ENCODE measurements around the gene COG6.

COG6 gene

GRCh38 chr13:39740761-39741160, 85.3 kb downstream of the COG6 start:
- TF ChIP-seq, protein P1, sequence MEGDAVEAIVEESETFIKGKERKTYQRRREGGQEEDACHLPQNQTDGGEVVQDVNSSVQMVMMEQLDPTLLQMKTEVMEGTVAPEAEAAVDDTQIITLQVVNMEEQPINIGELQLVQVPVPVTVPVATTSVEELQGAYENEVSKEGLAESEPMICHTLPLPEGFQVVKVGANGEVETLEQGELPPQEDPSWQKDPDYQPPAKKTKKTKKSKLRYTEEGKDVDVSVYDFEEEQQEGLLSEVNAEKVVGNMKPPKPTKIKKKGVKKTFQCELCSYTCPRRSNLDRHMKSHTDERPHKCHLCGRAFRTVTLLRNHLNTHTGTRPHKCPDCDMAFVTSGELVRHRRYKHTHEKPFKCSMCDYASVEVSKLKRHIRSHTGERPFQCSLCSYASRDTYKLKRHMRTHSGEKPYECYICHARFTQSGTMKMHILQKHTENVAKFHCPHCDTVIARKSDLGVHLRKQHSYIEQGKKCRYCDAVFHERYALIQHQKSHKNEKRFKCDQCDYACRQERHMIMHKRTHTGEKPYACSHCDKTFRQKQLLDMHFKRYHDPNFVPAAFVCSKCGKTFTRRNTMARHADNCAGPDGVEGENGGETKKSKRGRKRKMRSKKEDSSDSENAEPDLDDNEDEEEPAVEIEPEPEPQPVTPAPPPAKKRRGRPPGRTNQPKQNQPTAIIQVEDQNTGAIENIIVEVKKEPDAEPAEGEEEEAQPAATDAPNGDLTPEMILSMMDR (IDR thresholded peaks at IDR 0.05; ENCODE audit: borderline replicate concordance, insufficient read depth, low read depth, low read length), result no peak
- no peak overlapping the region for H3K4me3 ChIP-seq (ENCODE audit: low read depth, low read length)

DNA sequence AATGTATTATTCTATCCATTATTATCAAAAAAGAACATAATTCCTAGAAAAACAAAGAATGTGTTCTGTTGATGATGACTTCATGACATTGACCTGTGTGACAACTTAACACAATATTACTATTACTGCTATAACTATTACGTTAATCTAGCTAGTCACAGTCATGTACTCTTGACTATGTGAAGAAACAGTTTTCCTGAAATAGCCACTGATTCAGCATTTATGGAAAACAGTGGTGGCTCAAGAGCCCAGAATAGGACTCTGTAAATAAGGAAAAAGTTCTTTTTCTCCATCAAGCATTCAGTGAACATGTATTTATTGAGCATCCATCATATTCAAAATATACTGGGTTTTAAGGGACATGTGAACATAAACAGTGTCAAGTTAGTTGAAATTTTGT, 93.5 kb downstream of the COG6 start:
- no peak overlapping the region for H3K4me3 ChIP-seq (ENCODE audit: low read depth, low read length)
- TF ChIP-seq, protein P1 (IDR thresholded peaks at IDR 0.05; ENCODE audit: borderline replicate concordance, insufficient read depth, low read depth, low read length), result no peak

DNA sequence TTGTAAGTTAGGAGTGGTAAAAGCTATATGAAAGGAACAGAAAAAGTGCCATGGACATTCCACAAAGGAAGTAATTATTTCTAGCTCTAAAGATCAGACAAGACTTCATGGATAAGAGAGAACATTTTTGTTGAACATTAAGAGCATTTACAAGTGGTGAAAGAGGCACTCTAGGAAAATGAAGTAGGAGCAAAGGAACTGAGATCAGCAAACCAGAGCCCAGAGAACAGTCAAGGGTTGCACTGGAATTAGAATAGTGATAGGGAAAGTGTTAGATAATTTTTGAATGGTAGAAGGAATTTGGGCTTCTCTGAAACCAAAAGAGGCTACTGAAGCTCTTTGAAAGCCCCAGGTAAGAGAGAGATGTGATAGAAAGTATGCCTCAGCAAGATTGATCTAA, 94.1 kb downstream of the COG6 start:
- TF ChIP-seq, protein P1 (IDR thresholded peaks at IDR 0.05; ENCODE audit: borderline replicate concordance, insufficient read depth, low read depth, low read length), result no peak
- no peak overlapping the region for H3K4me3 ChIP-seq (ENCODE audit: low read depth, low read length)

- no peak overlapping the region for H3K4me3 ChIP-seq (ENCODE audit: low read depth, low read length)
- TF ChIP-seq, protein P1 (IDR thresholded peaks at IDR 0.05; ENCODE audit: borderline replicate concordance, insufficient read depth, low read depth, low read length), result no peak
Observed at GRCh38 chr13:39751805-39752204, 96.3 kb downstream of the COG6 start.

GRCh38 chr13:39760521-39760920, 105.1 kb downstream of the COG6 start:
- no peak overlapping the region for H3K4me3 ChIP-seq (ENCODE audit: low read depth, low read length)
- TF ChIP-seq, protein P1 (IDR thresholded peaks at IDR 0.05; ENCODE audit: borderline replicate concordance, insufficient read depth, low read depth, low read length), result no peak

DNA sequence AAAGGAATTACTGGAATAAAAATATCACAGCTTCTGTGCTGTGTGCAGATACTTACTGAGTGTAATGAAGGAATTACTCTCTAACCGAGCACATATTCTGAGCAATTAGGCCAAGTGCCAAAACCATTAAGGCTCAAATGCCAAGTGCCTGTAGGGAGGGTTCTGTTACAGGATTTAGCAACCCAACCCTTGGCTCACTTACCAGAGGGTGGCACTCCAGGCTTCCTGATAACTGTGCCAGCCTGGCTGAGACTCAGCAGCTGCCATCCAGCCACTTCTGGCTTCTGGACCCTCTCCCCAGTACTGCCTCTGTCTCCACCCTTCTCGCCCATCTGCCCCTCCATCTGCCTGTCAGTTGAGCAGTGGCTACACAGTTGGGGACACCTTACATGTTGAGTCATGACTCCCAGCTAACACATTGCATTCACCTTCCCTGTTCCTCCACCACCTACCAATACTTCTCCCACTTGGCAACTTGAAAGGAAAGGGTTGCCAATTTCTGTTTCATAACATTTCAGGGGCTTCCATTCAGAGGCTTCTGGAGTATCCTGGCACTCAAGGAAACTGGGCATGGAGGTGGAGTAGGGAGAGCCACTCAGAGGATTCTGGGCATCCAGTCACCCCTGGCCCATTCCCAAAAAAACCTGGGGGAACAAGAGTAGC, 110.5 kb downstream of the COG6 start:
- TF ChIP-seq, protein P1 (IDR thresholded peaks at IDR 0.05; ENCODE audit: borderline replicate concordance, insufficient read depth, low read depth, low read length), result no peak
- H3K4me3 ChIP-seq (ENCODE audit: low read depth, low read length), result no peak overlapping the region

DNA sequence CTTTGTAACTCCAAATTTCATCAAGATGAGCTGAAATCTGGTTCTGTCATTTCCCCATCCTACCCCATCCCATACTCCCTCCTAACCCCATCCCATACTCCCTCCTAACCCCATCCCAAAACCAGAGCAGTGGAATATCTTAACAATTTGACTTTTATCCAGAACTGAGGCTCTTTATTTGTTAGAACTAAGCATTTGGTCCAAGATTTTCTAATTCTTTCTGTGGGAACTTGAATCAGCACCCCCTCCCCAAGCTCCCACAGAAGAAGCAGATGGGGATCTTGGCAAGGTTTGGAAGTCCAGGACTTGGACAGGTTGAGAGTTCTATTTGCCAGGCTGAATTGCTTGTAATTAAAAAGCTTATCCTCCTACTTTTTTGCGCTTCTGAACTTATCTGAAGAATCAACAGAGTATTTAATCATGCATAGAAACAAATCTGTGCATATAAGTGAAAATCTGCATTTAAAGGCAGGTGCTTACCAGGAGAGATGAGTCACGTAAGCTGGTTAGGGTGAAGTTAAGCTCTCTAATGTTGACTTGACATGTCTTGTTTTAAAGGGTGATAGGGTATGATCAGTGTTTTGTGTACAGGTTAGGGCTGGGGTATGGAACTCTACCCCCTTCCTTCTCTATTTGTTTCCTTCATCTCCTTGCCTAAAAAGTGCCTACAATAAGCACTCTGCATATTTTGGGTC, 111.1 kb downstream of the COG6 start:
- H3K4me3 ChIP-seq (ENCODE audit: low read depth, low read length), result no peak overlapping the region
- TF ChIP-seq, protein P1 (IDR thresholded peaks at IDR 0.05; ENCODE audit: borderline replicate concordance, insufficient read depth, low read depth, low read length), result no peak
